SW 1271 (cell line): Measurements from ENCODE around the gene CCDC73.
"Not testable (repeated sequence)": the region's sequence is repeated elsewhere in the genome, so short reads cannot be mapped to it uniquely, and the experiment has no call there.

Experiments
- DNase-seq, 2 experiments: peaks; one replicate each; lab custom pipeline; 2025; lab: John Stamatoyannopoulos, UW

CCDC73 gene

DNA sequence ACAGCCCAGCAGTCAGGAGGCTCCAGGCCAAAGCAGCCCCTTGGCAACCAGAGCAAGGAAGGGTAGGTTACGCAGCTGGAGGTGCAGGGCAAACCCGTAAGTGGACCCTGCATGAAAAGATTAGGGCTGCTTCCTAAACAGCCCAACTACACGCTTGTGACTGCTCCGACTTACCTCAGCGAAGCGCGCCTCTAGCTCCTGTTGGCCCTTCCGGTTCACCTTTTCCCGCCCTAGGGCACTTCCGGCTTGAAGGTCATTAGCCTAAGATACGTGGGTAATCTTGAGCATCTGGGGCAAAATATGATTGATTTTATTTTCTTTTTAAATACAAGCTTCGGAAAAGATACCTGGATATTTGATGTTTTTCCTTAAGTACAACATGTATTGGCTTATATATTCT, at the start of gene CCDC73:
CCDC73 (minus strand) TSS at position 224 of the 400 bp plus-strand sequence. CDS start 34,419 bp downstream, outside the sequence.
- no peak for DNase-seq

DNA sequence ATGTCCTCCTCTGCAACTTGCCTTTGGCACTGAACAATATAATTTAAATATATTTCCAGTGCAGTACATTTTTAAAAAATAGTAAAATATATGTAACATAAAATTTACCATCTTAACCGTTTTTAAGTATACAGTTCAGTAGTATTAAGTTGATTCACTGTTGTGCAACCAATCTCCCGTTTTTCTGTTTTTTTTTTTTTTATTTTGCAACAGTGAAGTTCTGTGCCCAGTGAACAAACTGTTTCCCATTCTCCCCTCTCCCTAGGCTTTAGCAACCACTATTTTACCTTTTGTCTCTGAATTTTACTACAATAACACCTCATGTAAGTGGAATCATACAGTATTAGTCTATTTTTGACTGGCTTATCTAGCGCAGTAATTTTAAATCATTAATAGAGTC, 49.1 kb upstream of the CCDC73 start:
- no peak for DNase-seq

DNA sequence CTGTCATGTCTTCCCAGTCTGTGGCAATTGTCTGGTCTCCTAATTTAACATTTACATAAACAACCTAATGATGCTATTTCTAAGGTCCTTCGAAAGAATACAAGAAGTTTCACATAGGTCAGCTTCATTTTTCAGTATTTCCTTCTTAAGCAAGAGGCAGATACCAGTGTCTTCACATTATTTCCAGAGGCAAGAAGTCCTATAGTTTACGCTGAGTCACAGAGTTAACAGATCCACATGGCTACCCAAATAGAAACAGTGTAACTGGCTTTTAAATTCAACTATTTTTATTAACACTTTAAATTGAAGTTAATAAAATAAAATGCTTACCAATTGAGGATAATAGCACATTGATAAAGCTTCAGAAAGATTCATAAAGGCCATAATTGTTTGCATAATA, 46.1 kb upstream of the CCDC73 start:
- DNase-seq = no peak

DNA sequence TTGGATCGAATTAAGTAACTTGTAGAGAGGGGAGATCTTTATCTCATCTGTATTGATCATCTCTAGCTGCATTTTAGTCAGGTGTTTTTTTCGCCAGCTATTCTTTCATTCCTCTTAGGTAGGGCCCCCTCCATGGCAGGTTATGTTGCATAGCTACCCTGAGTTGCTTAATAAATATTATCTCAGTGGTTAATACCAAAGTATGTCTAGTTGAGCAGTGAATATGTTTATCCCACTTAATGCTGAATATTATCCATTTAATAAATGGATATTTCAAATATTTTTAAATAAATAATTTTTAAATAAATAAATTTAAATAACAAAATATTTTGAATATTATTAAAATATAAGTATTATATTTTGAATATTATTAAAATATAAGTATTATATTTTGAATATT, 44.8 kb upstream of the CCDC73 start:
- DNase-seq = no peak

DNA sequence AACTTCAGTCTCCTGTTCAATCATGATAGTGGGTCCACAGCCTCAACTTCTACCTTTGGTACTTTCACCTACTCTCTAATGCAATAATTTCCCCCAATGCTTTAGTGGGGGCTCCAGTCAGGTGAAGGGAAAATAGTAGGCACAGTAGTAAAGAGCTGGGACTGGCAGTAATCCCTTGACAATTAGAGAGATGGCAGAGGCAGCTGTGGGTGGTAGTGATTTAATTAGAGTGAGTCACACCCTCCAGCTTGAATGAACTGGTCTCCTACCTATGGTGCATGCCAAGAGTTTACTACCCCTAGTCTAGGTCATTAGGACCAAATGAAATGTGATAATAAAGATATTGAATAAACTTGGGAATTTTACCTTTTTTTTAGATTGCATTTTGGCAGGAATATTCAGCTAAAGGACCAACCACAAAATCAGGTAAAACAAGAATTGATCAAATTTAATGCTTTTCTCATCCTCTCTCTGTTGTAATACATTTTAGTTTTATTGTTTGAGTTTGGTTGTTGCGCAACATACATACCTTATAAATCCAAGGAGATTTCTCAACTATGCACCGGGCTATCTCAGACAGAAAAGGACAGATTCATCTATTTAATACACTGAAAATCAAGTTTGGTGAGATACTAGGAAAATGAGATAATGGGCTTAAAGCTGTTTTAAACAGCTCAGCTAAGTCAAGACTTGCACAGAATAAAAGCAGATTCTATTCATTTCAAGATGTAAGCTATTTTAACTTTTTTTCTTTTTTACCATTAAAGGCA, 44.2 kb upstream of the CCDC73 start:
- DNase-seq = no peak

DNA sequence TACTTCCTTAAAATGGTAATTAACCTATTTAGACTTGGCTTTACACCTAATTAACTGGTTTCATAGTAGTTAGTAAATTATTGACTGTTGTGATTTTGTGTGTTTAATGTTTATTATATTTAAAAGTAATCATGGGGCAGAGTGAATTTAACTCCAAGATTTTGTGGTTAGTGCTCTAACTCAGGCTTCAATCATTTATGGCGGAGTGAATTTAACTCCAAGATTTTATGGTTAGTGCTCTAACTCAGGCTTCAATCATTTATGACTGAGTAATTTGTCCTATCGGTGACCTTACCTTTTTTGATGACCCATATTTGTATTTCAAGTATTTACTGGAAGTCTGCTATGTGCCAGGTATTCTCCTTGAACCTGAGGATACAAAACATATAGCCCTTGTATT, 42.5 kb upstream of the CCDC73 start:
- DNase-seq = no peak

DNA sequence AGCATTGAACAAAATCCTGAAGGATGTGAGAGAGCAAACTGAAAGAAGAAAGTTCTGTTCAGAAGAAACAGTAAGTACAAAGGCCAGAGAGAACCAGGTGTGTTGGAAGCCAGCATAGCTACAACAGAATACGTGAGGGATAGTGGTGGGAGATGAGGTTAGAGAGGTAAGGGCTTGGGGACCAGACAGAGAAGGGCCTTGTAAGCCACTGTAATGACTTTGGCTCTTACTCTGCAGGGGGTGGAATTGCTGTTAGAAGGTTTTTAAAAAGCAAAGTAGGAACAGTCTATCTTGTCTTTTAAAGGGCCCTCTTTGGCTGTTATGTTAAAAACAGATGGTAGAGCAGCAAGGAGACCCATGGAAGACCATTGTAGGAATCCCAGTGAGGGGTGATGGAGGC, 39.5 kb upstream of the CCDC73 start:
- DNase-seq = no peak

DNA sequence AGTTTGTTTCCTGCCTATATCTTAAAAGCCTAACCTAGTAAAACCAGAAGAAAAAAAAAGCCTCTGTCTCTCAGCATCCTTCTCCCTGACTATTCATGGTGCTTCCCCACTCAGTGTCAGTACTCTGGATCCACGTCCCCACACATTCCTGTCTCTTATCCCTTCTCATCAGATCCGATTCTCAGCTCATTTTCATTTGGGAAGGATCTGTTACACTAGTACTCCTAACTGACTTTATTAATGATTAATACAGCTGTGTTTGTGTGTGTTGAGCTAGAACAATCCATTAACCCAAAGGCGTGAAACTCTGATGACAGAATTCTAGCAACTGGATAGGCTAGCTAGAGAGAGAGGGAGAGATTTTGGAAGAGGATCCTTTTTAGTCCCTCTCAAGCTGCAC, 36.8 kb upstream of the CCDC73 start:
- no peak for DNase-seq

DNA sequence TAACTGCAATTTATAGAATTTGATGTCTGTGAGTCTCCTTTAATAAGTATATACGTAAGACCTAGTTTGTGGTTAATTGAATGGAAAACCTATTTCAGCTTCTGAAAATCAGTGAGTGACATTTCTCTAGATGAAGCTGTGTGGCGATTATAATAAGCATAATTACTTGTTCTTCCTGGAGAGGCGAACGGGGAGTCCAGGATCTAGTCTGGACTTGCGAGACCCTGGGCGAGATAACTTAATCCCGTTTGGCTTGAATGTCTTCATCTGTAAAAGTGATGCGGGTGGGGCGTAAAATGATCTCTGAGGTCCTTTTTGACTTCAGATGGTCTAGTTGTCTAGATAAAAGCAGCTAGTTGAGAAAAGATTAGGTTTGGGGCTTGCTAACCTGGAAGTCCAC, 36.3 kb upstream of the CCDC73 start:
- no peak for DNase-seq

DNA sequence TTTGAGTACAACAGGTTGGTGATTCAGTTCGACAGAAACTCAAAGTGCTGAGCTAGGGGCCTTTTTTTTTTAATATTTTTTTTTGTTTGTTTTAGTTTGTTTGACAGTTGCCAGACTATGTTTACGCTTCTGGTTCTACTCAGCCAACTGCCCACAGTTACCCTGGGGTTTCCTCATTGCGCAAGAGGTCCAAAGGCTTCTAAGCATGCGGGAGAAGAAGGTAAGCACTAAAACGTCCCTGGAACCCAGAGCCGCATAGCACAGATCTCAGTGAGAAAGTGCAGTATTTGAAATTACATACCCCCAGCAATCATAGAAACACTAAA, 35.9 kb upstream of the CCDC73 start:
- no peak for DNase-seq

DNA sequence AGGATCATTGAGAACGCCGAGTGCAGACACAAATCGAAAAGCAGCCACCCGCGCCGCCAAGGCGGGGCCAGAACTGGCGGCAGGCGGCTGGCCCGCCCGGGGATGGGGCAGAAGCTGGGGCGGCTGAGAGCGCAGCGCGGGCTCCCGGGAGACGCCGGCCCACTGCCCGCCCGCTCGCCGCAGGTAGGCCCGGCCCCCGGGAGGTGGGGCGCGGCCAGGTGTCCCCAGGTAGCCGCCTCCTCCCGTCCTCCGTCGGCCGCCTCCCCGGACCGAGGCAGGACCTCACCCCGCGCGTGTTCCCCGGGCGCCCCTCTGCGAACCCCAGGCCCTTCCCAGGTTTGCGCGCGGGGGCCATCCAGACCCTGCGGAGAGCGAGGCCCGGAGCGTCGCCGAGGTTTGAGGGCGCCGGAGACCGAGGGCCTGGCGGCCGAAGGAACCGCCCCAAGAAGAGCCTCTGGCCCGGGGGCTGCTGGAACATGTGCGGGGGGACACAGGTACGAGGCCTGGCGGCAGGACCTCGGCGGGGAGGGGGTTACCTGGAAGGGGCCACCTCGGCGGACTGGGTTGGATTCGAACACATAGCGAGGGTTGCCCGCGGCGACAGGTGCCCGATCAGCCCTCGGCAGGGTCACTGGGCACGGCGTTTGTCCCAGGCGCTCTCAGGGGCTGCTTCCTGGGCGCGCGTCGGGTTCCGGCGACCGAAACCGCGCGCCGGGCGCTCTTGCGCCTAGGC, 35.4 kb upstream of the CCDC73 start, which contains the start of gene PRRG4:
PRRG4 (plus strand) TSS at position 248 of the 733 bp plus-strand sequence. CDS start 603 bp downstream, outside the sequence.
- no peak for DNase-seq

DNA sequence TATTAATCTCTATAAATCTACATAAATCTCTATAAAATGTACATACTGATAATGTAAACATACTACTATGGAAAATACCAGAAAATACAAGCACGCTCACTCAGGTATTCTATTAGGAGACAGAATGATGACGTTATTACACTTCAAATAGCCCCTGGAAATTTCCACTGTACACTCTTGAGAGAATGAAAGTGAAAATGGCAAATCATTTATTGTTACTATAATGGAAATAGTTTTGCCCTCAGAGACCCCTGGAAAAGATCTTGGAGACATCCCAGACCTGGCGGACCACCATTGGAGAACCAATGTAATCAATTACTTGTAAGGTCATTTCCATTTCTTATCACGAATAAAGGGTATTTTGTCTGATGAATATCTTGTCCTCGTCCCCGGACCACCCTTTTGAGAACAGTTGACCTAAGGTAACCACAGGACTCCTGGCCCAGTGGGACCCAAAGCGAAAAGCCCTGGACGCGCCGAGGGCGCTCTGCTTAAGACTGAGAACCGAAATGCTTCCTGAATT, 34.8 kb upstream of the CCDC73 start:
- no peak for DNase-seq

DNA sequence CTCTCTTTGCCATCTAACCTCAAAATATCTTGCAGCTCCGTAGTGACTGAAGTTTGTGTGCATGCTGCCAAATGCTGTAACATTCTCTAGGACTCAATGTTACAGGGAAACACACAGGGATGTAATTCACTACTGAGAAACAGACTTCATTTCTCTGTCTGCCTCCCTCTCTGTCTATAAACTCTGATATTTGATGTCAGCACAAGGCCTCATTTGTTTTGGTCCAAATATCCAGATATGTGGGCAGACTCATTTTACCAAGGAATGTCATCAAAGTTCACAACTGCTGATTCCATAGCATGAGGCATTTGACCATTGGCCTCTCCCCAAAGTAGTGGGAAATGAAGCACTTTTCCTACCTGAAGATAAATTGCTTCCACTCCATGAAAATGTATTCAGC, 32.8 kb upstream of the CCDC73 start:
- DNase-seq = no peak

DNA sequence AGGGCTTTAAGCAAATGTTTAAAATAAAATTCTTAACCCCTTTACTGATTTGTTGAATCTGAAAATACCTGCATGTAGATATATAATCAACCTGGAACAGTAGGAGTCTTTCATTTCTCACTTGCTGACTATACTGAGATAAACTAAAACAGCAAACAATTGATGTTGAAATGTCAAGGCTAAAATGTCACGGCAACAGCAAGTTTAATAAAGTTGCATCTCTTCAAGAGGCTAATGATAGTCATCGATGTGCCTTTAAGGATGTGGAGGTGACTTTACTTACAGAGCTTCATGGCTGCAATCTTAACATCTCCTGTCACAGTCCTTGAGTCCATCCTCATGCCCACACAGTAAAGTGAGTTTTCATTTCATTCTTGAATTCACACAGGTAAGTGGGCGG, 31.7 kb upstream of the CCDC73 start:
- DNase-seq = no peak

DNA sequence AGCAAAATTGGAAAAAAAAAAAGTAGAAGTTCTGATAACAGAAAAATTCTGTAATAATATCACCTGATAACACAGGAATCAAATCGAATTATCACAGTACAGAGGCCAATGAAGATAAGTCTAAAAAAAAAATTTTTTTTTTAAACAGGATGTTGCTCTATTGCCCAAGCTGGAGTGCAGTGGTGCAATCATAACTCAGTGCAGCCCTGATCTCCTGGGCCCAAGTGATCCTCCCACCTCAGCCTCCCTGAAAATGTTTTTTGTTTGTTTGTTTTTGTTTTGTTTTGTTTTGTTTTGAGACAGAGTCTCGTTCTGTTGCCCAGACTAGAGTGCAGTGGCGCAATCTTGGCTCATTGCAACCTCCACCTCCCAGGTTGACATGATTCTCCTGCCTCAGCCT, 29.2 kb upstream of the CCDC73 start:
- DNase-seq = not testable (repeated sequence)

DNA sequence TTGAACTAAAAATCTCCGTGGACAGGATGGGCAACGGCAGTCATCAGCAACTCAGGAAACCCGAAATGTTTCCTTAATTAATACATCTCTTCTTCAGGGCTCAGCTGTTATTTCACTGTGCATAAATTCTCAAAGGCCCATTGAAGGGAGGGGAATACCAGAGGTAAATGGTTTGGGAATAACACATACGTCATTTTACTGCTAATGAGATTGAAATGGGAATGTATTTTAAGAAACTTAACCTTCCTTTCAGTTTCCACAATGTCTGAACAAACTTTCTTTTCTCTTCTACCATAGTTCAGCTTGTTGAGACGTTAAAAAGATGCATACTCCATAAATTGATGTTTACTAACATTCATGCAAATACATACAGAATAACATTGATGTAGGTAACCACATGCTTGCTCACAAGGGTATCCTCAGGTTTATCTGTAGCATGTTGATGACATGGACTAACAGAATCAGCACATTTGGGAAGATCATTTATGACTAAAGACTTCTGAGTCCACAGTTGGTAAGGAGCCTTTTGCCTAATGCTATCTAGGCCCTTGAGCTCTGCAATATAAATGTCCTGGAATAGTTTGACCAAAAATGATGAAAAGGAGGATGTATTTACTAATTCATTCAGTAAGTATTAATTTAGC, 27.6 kb upstream of the CCDC73 start:
- DNase-seq = no peak

DNA sequence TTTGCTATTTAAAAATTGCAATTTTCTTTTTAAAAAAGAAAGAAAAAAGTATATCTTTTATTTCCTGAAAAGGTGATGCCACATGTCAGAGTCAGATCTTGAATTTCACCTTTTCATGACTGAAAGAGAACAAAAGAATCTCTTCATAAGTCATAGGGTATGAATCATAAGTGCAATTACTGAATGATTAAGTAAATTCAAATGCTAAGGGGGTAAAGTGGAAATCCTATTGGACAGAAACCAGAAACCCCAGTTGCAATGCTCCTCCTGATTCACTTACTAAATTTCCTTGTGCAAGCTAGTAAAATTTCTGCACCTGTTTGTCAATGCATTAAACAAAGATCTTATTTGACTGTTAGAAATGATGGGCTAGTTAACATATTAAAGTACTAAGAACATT, 27.1 kb upstream of the CCDC73 start:
- no peak for DNase-seq

DNA sequence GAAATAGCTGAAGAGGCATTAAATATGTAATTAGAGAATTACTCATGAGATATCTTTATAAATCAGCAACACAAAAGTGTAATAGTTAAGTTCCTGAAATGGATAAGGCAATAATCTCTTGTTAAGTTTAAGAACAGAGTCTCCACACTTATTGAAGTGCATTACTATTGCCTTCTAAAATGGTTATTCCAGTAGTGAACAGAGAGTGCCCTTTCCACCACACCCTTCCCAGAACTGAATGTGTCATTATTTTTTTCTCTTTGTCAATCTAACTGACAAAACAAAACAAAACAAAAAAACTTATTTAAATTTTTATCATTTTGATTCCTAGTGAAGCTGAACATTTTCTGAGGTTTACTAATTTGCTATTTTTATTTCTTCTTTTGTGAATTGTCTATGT, 26.0 kb upstream of the CCDC73 start:
- no peak for DNase-seq

DNA sequence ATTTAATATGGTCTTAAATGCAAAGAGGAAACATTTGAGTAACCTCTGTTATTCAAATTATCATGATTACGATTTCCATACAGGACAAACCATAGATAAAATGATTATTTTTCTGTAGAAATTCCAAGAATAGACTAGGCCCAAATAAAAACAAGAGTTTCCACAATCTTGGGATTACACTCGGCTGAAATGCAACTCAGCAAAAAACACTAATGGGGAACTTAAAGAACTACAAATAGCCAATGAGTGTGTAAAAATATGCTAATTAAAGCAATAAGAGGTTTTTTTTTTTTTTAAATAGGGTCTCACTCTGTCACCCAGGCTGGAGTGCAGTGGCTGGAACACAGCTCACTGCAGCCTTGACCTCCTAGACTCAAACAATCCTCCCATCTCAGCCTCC, 24.7 kb upstream of the CCDC73 start:
- DNase-seq = no peak

DNA sequence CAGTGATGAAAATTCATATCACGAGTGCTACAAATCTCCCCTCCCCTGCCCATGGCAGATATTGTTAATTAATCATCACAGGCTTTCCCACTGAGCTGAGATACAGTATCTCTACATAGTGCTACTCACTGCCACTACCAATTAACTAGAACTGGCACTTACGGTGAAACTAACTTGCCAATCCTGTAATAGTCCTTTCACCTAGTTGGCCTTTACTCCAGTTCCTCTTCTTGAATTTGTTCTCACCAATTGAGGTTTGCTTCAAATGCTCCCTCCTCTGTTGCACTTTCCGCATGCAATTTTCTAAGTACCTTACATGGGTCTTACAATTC, 23.4 kb upstream of the CCDC73 start:
- DNase-seq = no peak

DNA sequence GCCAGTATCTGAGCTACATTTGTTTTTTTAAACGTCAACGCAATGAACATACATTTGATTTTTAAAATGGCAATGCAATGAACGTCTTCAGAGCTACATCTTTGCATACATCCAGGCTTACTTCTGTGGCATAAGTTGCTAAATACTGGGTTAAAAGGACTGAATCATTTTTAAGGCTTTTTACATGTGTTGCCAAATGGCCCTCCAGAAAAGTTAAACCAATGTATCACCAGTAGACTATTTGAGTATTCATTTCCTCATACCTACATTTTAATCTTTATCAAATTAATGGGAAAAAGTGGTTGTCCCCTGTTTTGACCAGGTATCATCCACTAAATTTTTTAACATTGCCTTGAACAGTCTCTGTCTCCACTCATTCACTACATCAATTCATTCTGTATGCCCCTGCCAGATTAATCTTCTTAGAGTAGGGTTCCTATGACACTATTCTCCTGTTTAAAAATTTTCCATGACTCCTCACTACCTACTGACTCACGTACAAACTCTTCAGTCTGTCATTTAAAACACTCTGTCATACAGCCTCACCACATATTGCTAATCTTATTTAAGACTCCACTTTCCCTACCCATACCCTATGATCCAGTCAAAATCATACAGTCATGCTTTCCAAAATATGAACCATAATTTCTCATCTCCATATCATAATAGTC, 22.9 kb upstream of the CCDC73 start:
- DNase-seq = no peak

DNA sequence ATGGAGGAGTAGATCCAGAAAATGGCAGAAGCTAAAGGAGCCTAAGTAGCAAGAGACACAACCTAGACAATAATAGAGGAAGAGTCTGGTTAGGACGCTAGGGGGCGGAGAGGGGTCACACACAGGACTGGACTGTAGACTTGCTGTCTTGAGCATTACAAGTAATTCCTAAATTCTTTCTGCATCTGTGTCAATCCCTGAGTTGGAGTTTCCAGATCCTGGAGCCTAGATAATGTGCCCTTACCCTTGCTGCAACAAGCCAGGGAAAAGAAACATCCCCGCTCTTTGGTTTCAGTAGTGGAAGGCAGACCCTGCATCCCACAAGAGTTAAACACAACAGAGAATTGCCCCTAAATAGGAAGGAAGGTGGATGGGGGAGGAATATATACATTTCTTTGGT, 14.9 kb upstream of the CCDC73 start:
- peak; percentile 15 to 78 for DNase-seq

DNA sequence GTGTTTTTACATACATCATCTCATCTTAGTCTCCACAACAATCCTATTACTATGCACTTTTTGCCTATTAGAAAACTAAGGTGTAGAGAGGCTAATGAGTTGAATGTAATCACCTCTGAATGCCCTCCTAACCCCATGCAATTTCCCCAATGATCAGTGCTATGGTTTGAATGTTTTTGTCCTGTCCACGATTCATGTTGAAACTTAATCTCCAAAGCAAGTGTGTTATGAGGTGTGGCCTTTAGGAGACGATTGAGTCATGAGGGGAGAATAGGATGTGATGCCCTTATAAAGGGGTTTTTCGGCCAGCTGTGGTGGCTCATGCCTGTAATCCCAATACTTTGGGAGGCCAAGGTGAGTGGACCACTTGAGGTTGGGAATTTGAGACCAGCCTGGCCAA, 2.0 kb upstream of the CCDC73 start:
- DNase-seq = no peak
